MM.1S (cell line): Measurements from ENCODE around the gene GREB1.
A peak's percentile ranks its signal among the peaks of the same experiment; 100 is the strongest.

Experiments
- DNase-seq: peaks from one replicate; pipeline ENCODE4 v3.0.0-alpha.2; 2015
- H2AFZ ChIP-seq: fragments of 300-600 bp; sonication (generic); 2 replicates; pipeline ENCODE4 v1.6.0; 2016; ENCODE audit warnings: antibody characterized with exemption, low read length
- H3F3A ChIP-seq: fragments of 300-600 bp; sonication (generic); 2 replicates; pipeline ENCODE4 v1.6.1; 2016; ENCODE audit warnings: mild to moderate bottlenecking, antibody characterized with exemption, low read length, moderate library complexity, mixed read lengths; ENCODE audit not compliant: insufficient read depth
- H3K27ac ChIP-seq: fragments of 300-600 bp; sonication (generic); 2 replicates; pipeline ENCODE4 v1.5.1; 2016; ENCODE audit warnings: mild to moderate bottlenecking, low read length
- H3K27me3 ChIP-seq: fragments of 300-600 bp; sonication (generic); replicated peaks from 2 replicates; pipeline ENCODE4 v1.6.0; 2016; ENCODE audit warnings: low read length; ENCODE audit not compliant: insufficient read depth
- H3K36me3 ChIP-seq: fragments of 300-600 bp; sonication (generic); replicated peaks from 2 replicates; pipeline ENCODE4 v1.6.1; 2016; ENCODE audit warnings: mild to moderate bottlenecking, low read length, mixed read lengths; ENCODE audit not compliant: insufficient read depth
- H3K4me1 ChIP-seq: fragments of 300-600 bp; sonication (generic); 2 replicates; pipeline ENCODE4 v1.6.1; 2016; ENCODE audit warnings: low read length, mixed read lengths
- H3K4me2 ChIP-seq: fragments of 300-600 bp; sonication (generic); 2 replicates; pipeline ENCODE4 v1.6.0; 2016; ENCODE audit warnings: low read depth, low read length
- H3K4me3 ChIP-seq: fragments of 300-600 bp; sonication (generic); 2 replicates; pipeline ENCODE4 v1.5.1; 2016; ENCODE audit warnings: low read length, mixed read lengths
- H3K79me2 ChIP-seq: fragments of 300-600 bp; sonication (generic); 2 replicates; pipeline ENCODE4 v1.6.1; 2016; ENCODE audit warnings: mixed run types, low read length, mixed read lengths
- H3K9ac ChIP-seq: fragments of 300-600 bp; sonication (generic); 2 replicates; pipeline ENCODE4 v1.6.1; 2016; ENCODE audit warnings: low read length, mixed read lengths
- H3K9me2 ChIP-seq: fragments of 300-600 bp; sonication (generic); replicated peaks from 2 replicates; pipeline ENCODE4 v1.6.1; 2016; ENCODE audit warnings: mild to moderate bottlenecking, low read length, mixed read lengths; ENCODE audit not compliant: insufficient read depth
- H3K9me3 ChIP-seq: fragments of 300-600 bp; sonication (generic); replicated peaks from 2 replicates; pipeline ENCODE4 v1.6.1; 2016; ENCODE audit warnings: mild to moderate bottlenecking, low read length, mixed read lengths; ENCODE audit not compliant: insufficient read depth
- H4K20me1 ChIP-seq: fragments of 300-600 bp; sonication (generic); 2 replicates; pipeline ENCODE4 v1.6.1; 2016; ENCODE audit warnings: mild to moderate bottlenecking, low read length, moderate library complexity, mixed read lengths; ENCODE audit not compliant: insufficient read depth
- EZH2 ChIP-seq: fragments of 300-600 bp; sonication (generic); optimal IDR thresholded peaks from 2 replicates; pipeline ENCODE3; 2017; ENCODE audit warnings: low read depth, mild to moderate bottlenecking, antibody characterized with exemption, low read length, mixed read lengths
- EZH2phosphoT487 ChIP-seq: fragments of 300-600 bp; sonication (generic); IDR thresholded peaks from 2 replicates; pipeline ENCODE4 v1.6.1; 2018; ENCODE audit warnings: antibody characterized with exemption, low read length
- TF ChIP-seq, protein P1 (sequence below): fragments of 300-600 bp; sonication (generic); IDR thresholded peaks from 2 replicates; pipeline ENCODE4 v1.5.1; 2016; ENCODE audit warnings: antibody characterized with exemption, low read length, mixed read lengths

The GREB1 gene

DNA sequence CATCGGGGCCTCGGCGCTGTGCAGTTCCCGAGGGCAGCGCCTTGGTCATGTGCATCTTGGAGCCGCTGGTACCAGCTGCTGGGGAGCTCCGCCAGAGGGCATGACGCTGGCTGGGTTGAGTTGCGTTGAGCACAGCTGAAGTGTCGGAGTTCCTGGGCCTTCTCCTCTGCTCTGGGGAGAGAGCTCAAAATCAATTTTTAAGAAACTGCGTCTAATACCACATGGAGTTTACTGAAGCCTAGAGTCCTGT is 48.7 kb downstream of the GREB1 start:
- no peak for DNase-seq
- H3K4me3 ChIP-seq: no peak overlapping the region
- no peaks in the 10 kb centered on the region for H3K27me3 ChIP-seq
- no peak overlapping the region for H3K27ac ChIP-seq
- H3K9me2 ChIP-seq: no peaks in the 10 kb centered on the region
- H2AFZ ChIP-seq: no peak overlapping the region
- H3K79me2 ChIP-seq: no peaks in the 10 kb centered on the region
- H3K9me3 ChIP-seq: no peaks in the 10 kb centered on the region
- H3K4me2 ChIP-seq: no peak overlapping the region
- no peaks in the 10 kb centered on the region for H4K20me1 ChIP-seq
- H3F3A ChIP-seq: no peaks in the 10 kb centered on the region
- no peak overlapping the region for H3K9ac ChIP-seq
- H3K36me3 ChIP-seq: no peaks in the 10 kb centered on the region
- no peaks in the 10 kb centered on the region for H3K4me1 ChIP-seq
- TF ChIP-seq EZH2: no peak
- no peak for TF ChIP-seq EZH2phosphoT487
- TF ChIP-seq, protein P1, sequence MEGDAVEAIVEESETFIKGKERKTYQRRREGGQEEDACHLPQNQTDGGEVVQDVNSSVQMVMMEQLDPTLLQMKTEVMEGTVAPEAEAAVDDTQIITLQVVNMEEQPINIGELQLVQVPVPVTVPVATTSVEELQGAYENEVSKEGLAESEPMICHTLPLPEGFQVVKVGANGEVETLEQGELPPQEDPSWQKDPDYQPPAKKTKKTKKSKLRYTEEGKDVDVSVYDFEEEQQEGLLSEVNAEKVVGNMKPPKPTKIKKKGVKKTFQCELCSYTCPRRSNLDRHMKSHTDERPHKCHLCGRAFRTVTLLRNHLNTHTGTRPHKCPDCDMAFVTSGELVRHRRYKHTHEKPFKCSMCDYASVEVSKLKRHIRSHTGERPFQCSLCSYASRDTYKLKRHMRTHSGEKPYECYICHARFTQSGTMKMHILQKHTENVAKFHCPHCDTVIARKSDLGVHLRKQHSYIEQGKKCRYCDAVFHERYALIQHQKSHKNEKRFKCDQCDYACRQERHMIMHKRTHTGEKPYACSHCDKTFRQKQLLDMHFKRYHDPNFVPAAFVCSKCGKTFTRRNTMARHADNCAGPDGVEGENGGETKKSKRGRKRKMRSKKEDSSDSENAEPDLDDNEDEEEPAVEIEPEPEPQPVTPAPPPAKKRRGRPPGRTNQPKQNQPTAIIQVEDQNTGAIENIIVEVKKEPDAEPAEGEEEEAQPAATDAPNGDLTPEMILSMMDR: no peak

DNA sequence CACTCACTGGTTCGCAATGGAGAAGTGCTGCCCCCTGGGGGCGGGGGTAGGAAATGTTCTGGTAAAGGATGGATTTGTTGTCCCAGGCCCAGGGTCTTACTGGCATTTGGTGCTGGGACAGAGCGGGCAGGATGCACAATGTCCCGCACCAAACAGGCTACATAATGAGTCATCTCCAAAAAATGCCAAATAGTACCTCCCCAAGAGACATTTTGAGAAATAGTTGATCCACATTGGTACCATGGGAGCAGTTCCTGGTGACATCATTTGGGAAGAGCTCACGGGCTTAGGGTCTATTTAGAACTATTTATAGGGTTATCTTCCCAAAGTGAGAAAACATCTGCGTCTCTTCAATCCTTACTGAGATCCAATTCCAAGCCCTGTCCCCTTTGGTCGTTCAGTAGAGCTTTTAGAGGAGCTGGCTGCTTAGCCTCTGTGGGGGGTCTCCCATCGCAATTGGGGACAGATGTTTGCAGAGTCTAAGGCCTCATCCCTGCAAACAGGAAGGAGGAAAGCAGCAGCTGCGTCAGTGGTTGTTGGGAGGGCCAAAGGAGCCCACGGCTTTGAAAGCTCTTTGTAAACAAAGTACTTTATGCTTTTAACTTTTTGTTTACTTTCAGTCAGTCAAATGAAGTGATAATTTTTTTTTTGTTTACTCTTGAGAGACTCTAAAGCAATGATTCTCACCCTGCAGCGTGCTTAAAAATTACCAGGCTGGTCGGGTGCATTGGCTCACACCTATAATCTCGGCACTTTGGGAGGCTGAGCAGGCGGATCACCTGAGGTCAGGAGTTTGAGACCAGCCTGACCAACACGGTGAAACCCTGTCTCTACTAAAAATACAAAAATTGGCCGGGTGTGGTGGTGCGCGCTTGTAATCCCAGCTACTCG is 49.3 kb downstream of the GREB1 start:
- H4K20me1 ChIP-seq: no peaks in the 10 kb centered on the region
- no peaks in the 10 kb centered on the region for H3K27me3 ChIP-seq
- no peaks in the 10 kb centered on the region for H3K36me3 ChIP-seq
- no peak overlapping the region for H3K4me3 ChIP-seq
- H3K9ac ChIP-seq: no peak overlapping the region
- no peak overlapping the region for H3K4me2 ChIP-seq
- H3K27ac ChIP-seq: no peak overlapping the region
- no peaks in the 10 kb centered on the region for H3K9me2 ChIP-seq
- DNase-seq: peak; percentile 65
- no peaks in the 10 kb centered on the region for H3F3A ChIP-seq
- H3K4me1 ChIP-seq: no peaks in the 10 kb centered on the region
- H3K79me2 ChIP-seq: no peaks in the 10 kb centered on the region
- TF ChIP-seq, protein P1: peak; percentile 86
- no peak for TF ChIP-seq EZH2phosphoT487
- no peaks in the 10 kb centered on the region for H3K9me3 ChIP-seq
- H2AFZ ChIP-seq: no peak overlapping the region

DNA sequence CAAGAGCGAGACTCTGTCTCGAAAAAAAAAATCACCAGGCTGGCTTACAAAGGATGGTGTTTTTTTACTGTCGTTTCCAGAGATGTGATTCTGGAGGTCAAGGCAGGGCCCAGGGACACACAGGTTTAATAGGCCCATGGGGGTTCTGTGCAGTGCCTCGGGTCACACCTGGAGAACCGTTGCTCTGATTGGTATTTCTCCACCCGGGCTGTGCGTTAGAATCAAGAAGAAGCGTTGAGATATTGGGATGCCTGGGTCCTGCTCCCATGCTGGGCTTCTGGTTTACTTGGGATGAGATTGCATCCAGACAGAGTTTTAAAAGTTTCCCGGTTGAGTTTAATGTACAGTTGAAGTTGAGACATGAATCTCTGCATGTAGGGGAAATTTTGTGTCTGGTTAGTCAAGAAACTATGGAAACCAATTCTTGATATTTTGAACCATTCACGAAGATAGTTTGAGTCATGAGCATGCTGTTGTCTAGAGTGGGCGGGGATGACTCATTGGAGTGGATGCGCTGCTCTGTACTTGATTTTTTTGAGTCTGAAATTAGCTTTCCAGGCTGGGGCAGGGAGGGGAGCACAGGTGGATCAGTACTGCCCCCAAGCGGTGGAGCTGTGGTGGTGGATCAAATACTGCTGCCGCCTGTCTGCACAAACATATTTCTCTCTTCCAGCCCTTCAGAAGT is 50.1 kb downstream of the GREB1 start:
- Histone ChIP-seq H3K4me1 (no peaks in the 10 kb centered on the region), H3K9ac (no peak overlapping the region), H3K9me3 (no peaks in the 10 kb centered on the region), H3K4me2 (no peak overlapping the region), H3F3A (no peaks in the 10 kb centered on the region), H4K20me1 (no peaks in the 10 kb centered on the region), H3K9me2 (no peaks in the 10 kb centered on the region), H3K36me3 (no peaks in the 10 kb centered on the region), H3K27ac (no peak overlapping the region), H2AFZ (no peak overlapping the region), H3K27me3 (no peaks in the 10 kb centered on the region), H3K79me2 (no peaks in the 10 kb centered on the region), H3K4me3 (no peak overlapping the region)
- TF ChIP-seq EZH2phosphoT487: no peak
- TF ChIP-seq, protein P1: peak; percentile 92
- peak; percentile 60 for DNase-seq
